NCI-H146 (cell line): ENCODE measurements around the gene SMIM41.

ENCODE experiments used
- DNase-seq: peaks from one replicate; lab custom pipeline; 2025; lab: John Stamatoyannopoulos, UW

The SMIM41 gene

DNA sequence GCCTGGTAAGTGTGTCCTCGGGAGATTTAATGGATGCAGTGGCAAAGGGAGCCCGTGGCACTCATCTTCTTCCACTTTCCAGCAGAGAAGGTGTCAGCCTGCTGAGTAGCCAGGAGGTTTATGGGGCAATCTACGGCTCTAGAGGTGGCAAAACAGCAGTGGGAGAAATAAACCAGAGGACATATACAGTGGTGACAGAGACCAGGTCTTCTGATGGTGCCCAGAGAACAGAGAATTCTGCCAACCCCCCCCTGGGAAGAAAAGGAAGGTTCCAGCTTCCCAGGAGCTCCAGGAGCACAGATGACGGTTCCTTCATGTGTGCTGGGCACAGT lies 43.0 kb downstream of the SMIM41 start:
- no peak for DNase-seq

DNA sequence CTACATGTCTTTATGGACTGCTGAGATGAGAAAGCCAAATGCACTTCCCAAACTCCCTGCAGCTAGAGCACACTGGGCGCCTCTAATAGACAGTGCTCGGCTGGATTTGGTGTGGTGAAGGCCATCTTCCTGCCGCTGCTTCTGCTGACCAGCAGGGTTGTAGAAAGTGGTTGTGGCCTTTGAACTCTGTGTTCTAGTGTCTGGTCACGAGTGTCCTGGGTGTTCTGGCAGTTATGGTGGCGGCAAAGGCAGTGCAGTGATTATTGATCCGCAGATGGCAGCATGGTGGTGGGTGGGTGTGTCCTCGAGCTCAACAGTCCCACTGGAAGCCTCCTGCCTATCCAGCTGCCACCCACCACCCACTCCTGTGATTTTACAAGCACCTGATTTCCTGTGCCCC lies 43.4 kb downstream of the SMIM41 start:
- no peak for DNase-seq

DNA sequence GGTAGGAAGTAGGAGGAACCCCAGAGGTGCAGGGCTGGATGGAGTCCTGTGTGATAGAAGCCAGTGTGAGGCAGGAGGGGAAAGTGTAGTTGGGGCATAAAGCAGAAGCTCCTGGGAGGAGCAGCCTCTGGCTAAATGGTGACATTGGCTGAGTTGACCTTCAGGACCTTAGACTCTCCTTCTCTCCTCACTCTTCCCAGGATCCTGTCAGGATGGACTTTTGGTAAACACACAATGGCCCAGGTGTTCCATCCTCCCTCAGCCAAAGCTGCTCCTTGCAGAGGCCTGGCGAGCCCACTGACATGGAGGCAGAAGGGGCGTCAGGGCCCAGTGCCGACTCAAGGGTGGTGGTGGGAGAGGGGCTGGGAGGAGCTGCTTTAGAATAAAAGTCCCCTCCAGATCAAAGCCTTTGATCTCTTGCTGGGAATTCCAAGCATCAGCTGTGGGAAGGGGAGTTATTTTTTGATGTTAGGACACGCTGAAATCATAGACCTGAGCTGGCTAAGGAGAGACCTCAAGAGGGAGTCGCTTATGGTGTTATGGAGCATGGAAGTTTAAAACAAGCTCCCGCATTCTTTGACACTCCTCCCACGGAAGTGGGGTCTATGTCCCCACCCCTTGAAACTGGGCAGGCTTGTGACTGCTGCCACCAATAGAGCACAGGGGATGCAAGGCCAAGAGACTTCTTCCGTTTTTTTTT lies 44.1 kb downstream of the SMIM41 start:
- DNase-seq = no peak

DNA sequence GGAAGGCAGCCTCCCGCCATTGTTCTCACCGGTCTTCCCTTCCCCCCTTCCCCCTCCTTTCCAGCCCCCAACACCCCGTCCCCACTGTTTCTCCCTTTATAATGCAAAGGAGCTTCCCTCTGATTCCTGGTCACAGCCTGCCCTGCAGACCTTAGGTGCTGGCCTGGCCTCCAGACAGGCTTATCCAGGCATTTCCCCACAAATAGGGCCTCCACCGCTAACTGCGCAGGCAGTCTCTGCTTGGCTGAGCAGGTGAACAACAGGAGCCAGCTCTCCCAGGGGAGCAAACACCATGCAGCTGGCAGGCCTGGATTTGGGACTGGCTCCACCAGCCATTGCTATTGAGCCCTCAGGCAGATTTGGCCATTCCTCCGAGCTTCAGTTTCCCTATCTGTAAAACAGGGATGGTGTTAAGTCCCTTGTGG lies 46.0 kb downstream of the SMIM41 start:
- peak; percentile 87 for DNase-seq

DNA sequence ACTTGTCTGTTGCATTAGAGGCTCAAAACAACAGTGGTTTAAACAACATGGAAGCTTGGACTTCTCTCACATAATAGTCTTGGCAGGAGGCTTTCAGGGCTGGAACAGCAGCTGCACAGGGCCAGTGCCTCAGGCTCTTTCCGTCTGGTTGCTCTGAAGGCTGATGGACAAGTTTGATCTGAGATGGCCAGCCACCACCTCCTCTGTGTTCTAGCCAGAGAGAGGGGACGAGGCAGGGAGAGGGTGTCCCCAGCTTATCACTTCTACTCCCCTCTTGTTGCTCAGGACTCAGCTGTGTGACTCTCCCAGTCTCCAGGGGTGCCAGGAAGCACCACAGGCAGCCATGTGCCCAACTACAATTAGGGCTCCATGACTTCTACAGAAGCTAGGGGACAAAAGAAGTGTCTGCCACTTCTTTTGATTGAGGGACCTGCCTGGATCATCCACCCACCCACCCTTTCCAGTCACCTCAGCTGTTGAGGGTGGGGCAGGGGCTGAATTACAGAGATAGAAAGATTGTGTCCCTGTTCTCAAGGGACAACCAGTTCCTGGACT lies 46.6 kb downstream of the SMIM41 start:
- DNase-seq = peak; percentile 82

DNA sequence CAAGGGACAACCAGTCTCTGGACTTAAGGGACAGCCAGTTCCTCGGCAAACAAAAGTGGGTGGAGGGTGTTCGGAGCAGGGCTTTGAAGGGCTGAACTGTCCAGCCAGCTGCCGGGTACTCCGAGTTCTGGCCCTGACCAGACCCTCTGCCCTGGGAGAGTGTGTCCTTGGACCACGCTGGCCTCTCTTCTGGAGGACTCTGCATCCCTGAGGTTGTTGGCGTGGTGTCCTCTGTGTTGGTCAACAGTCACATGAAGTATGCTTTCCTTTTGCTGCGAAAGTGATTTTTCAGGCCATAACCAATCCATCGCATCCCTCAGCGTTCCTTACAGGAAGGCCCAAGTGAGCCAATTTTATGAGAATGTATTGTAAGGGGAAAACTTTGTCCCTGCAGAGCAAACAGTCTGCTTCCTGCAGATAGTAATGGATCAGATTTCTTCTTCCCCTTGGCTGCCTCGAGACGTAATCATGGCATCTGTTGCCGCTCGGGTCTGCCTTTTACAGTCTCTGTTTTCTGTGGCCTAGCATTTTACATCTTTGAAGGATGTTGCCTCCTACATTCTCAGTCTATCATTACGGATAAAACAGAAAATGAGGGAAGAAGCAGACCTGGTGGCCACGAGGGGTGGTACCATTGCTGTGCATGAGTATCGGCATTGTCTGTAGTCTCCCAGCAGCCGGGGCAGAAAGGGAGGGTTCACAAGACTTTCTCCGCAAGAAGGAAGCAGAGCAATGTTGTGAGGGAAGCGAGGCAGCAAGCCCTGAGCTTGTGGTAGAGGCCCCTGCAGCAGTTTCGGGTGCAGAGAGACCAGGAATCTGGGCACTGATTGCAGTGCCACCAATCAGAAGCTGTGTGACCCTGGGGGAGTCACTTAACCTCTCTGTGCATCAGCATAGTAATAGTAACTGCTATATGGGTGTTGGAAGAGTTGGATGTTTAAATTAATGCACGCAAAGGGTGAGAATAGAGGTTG lies 47.4 kb downstream of the SMIM41 start:
- peak; percentile 51 for DNase-seq

DNA sequence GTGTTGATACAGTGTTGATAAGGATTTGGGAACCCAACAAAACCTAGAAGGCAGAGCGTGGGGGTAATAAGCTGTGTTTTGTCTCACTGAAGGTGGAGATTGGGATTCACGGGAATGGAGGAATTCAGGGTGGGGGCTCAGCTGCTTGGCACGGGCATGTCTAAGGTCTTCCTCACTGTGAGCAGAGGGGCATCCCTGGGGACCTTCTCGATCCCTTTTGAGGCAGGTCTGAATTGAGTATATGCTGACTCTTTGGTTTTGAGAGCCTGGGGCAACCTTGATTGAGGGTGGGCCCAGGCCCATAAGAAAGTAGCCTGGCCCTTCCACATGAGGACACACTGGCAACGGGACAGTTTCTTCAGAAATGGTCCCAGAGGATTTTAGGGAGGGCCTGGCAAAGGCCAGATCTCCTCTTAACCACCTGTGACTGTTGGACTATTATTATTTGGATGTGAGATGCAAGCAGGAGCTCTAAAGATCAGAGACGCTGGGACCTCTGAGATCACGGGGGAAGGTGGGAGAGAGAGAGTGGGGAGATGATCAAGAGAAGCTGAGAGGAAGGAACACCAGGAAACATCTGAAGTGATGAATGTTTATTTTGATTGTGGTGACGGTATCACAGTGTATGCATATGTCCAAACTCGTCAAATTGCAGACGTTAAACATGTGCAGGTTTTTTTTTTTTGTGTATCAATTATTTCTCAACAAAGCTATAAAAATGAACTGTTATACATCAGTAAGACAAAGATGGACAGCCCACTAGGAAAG lies 48.4 kb downstream of the SMIM41 start:
- no peak for DNase-seq

DNA sequence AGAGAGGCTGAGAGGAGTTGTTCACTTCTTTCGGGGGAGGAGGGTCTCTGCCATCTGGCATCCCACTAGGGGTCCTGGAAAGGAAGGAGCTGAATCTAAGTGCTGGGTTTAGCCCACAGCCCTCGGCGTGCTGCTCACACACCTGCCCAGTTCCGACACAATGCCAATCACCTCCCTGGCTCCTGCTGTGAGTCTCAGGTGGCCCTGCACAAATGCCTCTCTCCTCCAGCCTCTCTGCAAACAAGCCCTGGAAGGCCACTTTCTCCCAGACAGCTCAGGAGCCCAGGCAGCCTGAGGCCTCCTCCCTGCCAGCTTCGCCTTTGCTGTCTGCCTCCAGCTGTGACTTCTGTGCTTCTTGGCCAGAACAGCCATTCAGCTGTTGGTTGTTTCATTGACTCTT lies 51.2 kb downstream of the SMIM41 start:
- DNase-seq = peak; percentile 99

DNA sequence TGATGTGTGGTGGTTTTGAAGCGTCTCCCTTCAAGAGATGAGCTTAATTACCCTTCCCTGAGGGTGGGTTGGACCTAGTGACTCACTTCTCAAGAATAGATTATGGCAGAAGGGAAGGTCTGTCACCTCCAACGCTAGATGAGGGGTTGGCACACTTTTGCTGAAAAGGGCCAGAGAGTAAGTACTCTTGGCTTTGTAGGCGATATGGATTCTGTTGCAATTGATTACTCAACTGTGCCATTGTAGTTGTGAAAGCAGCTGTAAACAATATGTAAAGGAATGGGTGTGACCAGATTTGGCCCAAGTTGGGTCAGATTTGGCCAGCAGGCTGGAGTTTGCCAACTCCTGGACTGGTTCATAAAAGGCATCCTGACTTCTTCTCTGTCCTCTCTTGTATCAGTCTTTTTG lies 53.3 kb downstream of the SMIM41 start:
- DNase-seq = no peak

DNA sequence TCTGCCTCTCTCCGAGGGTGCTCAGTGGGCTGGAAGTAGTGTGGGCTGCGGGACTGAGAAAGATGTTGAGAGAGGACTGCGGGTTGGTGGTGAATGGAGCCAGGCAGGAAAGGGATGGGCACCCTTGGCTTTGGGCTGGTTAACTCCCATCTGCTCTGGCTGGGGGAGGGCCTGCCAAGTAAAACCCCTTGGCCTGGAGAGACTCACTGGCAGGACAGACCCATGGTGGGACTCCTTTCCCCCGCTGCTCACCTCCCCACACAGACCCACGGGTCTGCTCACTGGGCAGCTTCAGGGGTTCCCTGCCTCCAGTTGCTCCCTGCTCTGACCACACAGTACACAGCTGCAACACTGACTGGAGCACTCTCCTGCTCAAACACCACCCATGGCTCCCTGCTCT lies 58.2 kb downstream of the SMIM41 start:
- no peak for DNase-seq

DNA sequence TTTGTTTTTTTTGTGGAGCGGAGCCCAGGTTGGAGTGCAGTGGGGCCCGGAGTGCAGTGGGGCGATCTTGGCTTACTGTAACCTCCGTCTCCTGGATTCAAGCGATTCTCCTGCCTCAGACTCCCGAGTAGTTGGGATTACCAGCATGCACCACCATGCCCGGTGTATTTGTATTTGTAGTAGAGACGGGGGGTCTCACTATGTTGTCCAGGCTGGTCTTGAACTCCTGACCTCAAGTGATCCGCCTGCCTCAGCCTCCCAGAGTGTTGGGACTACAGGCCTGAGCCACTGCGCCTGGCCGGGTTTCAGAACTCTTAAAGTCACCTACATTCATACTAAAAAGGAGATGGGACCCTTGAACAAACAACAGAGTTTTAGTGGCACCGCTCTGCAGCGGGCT lies 59.6 kb downstream of the SMIM41 start:
- no peak for DNase-seq

DNA sequence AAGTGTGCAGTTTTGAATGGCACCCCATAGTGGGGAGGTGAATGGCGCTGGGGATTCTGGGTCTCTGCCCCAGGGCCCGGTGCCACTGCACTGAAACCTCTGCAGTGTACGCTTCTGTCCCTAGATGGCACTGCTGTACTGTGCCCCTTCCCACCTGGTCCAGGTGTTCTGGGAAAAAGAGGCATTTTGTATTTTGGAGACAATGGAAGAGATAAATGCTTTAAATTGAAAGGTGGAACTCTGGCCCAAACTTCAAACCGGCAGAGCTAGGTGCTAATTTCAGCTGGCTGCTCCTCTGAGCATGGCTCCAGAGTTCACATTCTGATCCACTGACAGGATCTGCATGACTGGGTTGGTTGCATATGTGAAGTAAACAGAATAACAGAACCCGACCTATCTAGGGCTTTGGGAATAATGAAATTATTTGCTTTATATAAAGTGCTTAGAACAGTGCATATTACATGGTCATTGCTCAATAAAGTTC lies 60.1 kb downstream of the SMIM41 start:
- DNase-seq = peak; percentile 85

DNA sequence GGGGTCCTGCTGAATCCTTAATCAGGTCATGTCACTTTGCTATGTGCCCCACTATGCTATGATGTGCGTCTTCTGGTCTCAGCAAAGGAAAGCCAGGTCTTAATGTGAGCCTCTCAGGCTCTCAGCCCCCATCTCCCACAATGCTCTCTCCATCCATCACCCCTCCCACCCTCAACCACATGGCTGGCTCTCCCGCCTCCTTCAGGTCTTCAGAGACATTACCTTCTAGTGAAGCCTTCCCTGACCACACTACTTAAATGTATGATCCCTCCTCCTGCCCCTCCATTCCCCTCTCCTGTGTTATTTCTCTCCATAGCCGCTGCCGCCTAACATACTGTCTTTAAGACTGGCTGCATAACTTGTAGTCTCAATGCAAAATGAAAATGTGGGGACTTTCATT lies 61.8 kb downstream of the SMIM41 start:
- DNase-seq = no peak

DNA sequence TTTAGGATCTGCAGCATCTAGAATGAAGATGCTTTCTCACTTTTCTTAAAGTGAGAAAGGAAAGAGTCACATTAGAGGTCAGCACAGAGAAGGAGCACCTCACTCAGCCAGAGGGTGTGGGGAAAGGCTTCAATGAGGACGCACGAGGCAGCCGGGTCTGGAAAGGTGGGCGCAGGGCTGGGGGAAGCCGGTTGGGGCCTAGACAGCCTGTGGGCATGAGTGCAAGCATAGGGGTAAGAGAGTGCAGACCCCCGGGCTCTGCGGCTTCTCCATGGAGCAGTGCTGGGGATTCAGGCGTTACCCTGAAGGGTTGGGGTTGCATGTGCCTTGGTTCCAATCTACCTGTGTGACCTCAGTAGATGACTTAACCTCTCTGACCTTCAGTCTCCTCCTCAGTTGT lies 62.4 kb downstream of the SMIM41 start:
- no peak for DNase-seq

DNA sequence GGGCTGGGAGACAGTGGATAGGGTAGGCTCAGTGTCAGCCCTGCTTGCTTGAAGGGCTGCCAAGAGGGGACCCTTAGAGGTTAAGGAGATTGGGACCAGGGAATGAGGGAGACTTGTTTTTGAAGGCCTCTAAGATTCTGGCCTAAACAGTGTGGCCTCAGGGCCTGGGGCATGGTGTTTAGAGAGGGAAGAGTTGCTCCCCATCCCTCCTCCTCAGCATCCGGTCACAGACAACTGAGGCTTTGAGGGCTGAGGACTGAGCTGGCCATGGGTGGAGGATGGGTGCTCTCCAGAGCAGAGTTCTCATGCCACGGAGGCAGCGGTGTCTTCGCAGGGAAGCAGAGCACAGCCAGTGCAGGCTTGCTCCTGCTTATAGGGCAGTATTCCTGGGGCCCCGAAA lies 62.9 kb downstream of the SMIM41 start:
- DNase-seq = no peak

DNA sequence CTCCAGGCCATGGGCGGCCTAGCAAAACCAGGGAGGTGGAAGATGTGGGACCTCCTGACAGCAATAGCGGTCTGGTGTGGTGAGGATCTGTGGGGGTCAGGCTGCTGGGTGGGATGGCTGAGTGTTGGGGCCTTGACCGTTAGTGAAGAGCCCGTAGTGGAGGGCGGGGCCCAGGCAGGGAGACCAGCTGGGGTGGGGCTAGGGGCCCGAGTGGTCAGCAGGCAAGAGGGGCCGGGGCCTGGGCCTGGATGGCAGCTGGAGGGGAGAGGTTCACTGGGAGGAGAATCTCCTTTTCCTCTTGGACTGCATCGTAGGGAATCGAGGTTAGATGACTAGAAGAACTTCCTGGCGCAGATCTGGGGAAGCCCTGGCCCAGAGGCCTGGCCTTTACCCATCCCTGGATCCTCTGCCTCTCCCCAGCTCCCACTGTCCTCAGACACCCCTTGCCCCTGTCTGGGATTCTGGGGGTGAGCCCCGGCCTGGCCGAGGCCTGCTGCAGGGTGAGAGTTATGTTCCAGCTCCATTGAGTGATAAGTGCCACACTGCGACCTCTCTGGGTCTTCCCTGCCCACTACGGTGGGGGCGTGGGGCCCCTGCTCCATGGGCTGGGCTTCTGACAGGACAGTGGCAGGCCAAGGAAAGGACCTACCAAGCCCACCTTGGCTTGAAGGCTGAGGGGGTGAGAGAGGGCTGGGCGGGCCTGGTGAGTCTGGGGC lies 65.2 kb downstream of the SMIM41 start:
- no peak for DNase-seq

DNA sequence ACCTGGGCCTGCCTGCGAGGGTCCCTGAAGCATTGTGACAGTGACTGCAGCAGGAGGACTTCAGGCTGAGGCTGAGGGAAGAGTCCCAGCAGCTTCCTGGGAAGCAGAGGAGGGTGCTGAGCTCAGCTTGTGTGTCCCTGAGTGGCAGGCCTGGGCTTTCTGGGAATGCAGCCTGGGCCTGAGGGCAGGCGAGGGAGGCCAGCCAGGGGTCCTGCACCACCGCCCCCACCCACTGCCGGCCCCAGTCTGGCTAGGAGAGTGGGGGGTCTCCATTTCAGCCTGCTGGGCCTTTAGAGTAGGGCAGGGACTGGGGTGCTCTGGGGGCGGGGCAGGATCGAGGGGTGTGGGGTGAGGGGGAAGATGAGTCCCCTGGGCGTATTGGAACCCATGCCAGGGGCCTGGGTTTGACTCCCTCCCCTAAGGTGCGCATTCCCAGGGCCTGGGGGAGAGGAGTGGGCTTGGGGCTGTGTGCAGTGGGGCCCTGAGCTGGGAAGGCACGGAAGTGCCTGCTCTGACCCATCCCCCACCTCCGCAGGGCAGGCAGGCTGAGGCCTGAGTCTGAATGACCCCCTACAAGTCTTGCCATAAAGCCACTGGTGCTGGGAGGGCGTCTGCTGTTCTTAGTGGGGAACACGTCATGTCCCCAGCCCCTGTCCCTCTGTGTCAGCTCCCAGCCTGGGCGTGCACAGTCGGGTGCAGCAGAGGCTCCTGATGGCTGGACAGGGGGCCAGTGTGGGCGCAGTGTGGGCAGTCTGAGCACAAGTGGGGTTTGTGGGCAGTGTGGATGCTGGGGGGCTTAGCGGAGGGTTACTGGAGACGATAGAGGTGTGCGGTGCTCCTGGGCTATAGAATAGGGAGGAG lies 66.0 kb downstream of the SMIM41 start:
- no peak for DNase-seq

DNA sequence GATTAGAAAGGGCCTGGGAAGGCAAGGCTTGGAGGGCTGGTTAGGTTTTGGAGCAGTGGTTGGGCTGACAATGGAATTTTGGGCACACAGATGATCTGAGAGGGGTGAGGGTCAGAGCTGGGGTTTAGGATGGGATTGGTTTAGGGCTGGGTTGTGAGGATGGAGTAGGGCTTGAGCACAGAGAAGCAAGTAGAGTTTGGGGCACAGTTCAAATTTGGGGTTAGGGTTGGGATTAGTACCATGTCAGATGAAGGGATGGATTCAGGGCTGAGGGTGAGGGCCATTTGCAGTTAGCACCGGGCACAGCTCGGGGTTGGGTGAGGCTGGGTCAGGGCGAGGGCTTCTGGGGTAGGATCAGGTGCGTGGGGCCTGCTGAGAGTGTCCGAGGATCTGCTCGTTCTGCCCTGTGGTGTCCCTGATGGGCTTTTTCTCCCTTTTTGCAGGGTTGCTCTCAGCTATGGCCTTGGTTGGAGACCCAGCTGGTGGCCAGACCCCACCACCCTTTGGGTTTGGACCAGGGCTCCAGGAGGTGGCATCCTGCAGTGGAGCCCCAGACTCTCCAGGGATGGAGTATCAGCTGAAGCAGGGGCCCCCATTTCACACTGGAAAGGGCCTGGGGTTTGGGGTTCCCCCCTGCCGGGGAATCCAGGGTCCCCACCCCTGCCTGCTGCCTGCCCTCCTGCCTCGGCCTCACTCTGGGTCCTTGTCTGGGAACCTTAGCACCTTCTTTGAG lies 66.8 kb downstream of the SMIM41 start:
- DNase-seq = no peak

DNA sequence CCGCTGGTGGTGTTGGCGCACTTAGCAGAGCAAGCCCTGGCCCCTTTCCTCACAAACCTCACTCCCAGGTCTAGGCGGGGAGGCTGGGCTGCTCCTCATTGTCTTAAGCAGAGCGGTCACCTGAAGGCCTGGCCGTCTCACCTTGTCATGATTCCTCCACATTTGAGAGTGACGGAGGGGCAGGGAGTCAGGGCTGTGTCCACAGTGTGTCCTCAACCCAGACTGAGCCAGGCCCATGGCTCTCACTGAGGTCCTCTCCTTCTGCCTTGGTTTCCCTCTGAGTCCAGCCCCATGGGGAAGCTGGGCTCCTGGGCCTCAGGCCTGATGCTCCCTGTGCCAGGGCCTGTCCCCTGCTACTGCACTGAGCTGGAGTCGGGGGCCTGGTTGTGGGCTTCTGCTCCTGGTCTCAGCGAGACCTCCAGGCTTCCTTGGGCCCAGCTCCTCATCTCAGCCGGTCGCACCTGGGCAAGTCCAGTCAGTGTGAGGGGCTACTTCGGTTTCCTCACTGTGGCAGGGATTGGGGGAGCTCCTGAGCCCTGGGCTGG lies 67.4 kb downstream of the SMIM41 start:
- no peak for DNase-seq
